HG02798 (cell line): Measurements from ENCODE around the gene ZMYM1.

Experiments used
- ATAC-seq: cut with Tn5 transposase; IDR thresholded peaks from one replicate; pipeline ENCODE4 v1.9.1; 2021; ENCODE audit warnings: mild to moderate bottlenecking; ENCODE audit not compliant: unreplicated experiment, poor library complexity

ZMYM1 gene

GRCh38 chr1:35164893-35165292 is 85.7 kb downstream of the ZMYM1 start:
- no peak for ATAC-seq
